HTERT RPE-1 (cell line): ENCODE data around the gene ABCB10.
"Not testable (repeated sequence)": the region's sequence is repeated elsewhere in the genome, so short reads cannot be mapped to it uniquely, and the experiment has no call there.

Experiments
- in situ Hi-C: fragments of 300-500 bp; cut with MboI; formaldehyde crosslinking; loops from 4 replicates; pipeline ENCODE4 v1.14.3; 2020; ENCODE audit warnings: low sequenced_read_pairs

Gene ABCB10

DNA sequence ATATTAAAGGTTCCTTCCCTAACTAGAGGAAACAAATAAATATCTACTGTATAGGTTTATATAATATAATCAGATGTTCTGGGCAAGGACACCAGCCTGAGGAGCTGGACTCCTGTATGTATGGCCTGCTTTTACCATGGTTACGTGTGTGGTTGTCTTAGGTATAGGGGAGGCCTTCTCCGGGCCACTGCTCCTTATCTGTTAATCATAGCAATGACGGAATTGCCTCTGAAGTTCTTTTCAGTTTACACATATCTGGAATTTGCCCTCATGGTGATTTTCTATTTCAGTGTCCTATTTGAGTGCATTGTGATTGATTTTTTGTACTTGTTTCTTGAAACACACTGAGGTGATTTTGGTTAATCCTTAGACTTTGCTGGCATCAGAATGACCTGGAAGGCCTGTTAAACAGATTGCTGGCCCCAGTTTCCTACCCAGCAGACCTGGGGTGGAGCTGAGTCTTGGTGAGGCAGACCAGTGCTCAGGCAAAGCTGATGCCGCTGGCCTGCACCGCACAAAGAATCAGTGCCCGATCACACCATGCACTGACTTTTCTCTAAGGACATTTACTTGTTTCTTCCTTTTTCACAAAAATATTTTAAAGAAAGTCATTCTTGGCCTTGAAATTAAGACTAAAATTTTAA lies 18.5 kb downstream of the ABCB10 start:
- in situ Hi-C loops, result no loop called here

DNA sequence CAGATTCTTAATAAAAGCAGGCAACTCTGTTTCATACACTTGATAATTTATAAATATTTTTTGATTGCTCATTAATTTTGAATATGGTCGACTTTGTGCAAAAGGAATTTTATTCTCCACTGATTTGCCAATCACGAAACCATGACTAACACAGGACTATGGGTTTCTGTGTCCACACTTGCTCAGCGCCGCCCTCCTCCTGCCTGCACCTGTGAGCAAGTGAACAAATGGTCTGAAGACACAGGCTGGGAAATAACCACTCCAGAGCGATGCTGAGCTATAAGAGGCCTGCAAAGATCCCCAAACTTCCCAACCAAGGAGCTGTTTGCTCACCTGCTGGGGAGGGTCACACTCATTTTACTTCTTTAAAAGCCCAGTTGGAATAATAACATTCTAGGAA lies 19.6 kb downstream of the ABCB10 start:
- in situ Hi-C loops, result no loop called here

DNA sequence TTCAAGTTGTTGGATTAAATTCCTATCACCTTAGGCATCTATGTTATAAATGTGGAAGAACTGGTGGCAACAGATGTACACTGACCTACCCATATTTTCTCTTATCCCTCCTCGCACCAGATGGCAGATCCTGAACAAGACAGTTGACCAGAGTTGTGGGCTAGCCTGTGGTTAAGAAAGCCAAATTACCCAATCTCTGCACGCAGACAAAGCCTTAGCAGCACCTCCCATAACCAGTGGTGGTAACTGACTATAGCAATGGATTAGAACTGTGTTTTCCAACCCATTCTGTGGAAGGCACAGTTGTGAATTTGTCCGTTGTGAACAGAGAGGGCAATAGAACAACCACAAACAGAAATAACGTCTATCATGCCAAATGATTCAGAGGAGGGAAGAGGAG lies 20.6 kb downstream of the ABCB10 start:
- in situ Hi-C loops, result no loop called here

DNA sequence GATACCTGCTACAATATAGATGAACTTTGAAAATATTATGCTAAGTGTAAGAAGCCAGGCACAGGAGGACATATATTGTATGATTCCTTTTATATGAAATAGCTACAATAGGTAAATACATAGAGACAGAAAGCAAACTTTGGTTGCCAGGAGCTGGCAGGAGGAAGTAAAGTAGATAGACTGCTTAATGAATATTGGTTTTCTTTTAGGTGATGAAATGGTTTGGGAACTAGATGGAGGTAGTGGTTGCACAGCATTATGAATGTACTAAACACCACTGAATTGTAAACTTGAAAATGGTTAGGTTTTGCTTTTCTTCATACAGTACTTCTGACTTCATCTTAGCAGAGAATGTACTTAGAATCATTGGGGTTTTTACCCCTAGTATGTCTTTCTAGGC lies 21.5 kb downstream of the ABCB10 start:
- in situ Hi-C loops, result no loop called here

DNA sequence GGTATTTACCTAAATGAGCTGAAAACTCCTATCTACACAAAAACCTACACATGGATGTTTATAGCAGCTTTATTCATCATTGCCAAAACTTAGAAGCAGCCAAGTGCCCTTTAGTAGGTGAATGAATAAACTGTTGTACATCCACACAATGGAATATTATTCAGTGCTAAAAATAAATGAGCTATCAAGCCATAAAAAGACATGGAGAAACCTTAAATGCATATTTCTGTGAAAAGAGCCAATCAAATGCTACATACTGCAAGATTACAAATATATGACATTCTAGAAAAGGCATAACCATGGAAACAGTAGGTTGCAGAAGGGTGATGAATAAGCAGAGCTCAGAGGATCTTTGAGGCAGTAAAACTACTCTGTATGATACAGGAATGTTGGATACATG lies 23.3 kb downstream of the ABCB10 start:
- in situ Hi-C loops, result no loop called here

DNA sequence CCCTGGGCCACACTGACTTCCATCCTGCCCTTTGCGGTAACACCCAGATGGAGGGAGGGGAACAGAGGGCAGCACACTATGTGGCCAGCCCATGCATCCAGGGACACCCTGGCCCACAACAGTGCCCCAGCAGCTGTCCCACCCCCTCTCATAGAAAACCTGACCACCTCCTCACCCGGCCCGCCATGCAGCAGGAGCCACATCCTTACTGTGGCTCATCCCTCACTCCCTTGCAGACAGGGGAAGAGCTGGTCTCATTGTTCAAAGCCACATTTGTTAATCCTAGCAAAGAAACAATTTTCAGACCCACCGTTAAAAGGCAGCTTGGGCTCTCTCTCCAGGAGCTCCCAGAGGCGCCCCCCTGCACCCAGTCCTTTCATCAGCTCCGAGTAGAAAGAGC lies 27.2 kb downstream of the ABCB10 start:
- in situ Hi-C loops, result no loop called here

DNA sequence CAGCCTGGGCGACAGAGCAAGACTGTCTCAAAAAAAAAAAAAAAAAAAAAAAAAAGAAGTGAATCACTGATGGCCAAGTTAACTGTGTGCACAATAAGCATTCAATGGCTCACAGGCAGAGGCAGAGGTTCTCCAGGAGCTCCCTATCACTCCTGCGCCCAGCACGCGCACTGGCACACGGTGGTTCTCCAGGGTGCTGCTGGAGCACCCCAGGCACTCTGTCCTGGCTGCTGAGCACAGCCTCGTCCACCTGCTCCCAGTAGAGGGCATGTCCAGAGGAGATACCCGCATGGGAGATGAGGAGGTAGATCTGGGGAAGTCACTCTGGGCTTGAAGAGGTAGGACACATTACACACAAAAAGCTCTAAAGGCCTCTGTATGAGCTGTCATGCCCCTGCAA lies 28.9 kb downstream of the ABCB10 start:
- in situ Hi-C loops, result no loop called here

DNA sequence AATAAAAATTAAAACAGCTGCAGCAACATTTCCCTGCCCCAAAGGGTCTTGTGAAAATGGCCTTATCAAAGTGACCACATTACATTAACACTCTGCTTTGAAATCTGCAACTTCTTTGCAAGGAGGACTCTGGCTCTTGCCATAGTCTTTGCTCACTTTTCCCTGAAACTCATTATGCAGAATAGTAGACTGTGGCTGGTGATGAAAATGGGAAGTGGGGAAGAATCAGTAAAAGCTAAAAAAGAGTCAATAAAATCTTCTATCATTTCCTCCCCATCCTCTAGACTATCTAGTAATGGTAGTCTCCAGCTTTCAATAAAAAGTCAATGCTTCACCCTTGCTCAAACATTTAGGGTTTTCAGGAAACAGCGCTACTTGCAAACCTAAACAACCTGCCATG lies 31.8 kb downstream of the ABCB10 start:
- in situ Hi-C loops, result no loop called here

DNA sequence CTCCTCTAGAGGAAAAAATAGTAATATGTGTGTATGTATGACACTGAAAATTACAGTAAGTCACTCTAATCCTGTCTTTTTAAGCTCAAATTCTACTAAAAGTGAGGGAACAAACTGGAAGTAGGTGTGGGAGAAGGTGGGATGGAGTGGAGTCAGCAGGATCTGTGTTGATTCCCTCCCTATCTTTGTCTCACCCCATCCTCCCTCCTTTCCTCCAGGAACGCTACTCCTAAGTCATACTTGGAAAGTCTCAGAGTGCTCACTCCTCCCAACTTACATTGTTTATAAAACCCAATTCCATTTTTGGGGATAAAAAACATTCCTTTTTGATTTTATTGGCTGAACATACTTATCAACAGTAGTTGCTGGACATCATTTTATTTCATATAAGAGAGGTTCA lies 35.5 kb downstream of the ABCB10 start:
- in situ Hi-C loops, result no loop called here

DNA sequence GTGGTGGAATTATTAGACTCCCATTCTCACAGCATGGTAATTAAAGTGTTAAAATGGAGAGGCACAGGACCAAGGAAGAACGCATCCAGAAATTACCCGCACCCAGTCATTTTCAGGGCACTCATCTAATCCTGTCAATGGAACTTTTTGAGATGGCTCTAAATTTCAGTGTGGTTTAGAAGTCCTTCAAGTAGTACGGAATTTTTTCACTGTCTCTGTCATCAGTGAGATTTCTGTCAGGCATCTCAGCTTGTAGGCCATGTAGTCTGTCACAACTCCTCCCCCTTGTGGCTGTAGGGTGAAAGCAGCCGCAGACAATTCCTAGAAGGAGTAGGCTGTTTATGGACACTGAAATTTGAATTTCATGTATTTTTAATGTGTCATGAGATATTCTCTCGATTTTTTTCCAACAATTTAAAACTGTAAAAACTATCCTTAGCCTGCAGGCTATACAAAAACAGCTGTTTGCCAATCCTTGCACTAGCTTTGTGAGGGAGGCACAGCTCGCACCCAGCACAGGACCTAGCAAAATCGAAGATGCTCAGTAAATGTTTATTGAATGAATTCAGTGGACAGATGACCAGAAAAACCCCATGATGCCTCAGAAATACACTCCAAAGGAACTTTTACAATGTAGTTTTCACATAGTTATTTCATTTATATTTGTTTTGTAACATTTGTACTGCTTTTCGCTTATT lies 43.8 kb downstream of the ABCB10 start:
- in situ Hi-C loops, result no loop called here

DNA sequence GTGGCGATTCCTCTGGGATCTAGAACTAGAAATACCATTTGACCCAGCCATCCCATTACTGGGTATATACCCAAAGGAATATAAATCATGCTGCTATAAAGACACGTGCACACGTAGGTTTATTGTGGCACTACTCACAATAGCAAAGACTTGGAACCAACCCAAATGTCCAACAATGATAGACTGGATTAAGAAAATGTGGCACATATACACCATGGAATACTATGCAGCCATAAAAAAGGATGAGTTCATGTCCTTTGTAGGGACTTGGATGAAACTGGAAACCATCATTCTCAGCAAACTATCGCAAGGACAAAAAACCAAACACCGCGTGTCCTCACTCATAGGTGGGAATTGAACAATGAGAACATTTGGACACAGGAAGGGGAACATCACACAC lies 46.9 kb downstream of the ABCB10 start:
- in situ Hi-C loops, result not testable (repeated sequence)

DNA sequence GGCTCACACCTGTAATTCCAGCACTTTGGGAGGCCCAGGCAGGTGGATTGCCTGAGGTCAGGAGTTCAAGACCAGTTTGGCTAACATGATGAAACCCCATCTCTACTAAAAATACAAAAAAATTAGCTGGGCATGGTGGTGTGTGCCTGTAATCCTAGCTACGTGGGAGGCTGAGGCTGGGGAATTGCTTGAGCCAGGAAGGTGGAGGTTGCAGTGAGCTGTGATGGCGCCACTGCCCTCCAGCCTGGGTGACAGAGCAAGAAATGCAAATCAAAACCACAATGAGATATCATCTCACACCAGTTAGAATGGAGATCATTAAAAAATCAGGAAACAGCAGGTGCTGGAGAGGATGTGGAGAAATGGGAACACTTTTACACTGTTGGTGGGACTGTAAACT lies 47.3 kb downstream of the ABCB10 start:
- in situ Hi-C loops, result not testable (repeated sequence)

DNA sequence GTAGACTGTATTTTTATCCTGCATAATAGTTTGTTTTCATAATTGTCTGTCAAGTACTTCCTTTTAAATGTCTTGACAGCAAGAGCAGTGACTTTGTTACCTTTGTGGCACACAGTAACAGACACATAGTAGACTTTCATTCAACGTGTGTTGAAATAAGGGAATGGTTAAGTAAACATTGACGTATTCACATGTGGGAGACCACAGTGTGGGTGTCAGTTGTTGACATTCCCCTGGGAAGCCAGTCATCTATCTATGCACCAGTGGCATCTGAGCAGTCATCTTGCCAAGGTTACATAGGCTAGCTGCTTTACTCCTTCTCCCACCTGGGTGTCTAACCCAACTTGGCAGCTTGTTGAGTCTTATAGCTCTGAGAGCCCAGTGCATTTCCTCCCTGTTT lies 48.9 kb downstream of the ABCB10 start:
- in situ Hi-C loops, result no loop called here

DNA sequence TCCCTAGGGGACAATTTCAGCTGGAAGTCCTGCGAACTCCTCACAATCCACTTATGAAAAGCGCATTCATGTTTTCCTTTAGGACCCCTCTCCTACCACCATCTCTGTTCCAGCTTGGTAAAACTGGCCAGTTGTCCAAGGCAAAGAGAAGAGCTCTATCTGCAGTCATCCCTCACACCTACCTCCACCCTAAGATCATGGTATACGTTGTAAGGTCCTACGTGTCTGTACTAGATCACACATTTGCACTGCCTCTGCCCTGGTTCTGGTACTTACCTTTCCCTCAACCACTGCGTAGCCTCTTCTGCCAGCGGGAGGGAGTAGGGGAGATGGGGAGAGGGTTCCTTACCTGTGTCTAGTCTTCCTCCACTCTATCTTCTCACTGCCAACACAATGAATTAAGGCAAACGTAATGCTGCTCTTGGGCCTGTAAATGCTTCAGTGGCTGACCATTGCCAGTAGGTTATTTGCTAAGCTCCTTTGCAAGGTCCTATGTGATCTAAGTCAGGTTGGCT lies 49.6 kb downstream of the ABCB10 start:
- in situ Hi-C loops, result no loop called here

DNA sequence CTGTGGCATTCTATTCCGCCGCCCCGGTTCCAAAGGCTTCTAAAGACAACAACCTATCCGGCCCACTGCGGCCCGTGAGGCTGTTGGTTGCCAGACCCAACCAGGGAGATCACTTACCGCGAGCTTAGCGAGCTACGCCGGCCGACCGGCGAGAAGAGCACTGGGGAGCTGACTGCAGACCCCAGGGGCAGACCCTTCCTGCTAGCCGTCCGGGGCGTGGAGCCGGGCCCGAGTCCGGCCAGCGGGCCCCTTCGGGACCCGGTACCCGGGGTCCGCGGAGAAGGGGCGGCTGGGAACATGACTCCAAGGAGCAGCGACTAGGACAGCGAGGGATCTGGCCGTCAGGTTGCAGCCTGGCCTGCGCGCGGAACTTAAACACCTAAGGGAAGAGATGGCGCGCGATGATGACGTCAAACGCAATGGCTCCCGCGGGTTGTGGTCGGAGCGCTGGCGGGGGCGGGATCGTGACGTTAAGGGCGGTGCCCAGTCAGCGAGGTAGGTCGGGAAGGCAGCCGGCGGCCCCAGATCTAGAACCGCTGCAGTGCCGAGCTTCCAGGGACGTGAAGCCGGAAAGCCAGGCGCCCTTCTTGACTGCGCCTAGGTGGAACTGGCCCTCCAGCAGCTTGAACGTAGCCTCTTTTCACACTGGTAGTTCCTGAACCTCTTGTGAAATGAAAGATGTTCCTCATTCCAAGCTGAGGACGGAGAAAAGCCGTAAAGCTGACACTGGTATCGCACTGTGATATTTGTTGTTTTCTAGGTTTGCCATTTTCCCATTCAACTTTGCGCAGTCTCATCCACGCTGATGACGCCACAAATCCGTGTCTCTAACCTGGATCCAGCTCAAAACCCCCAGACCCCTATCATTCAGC lies 50.3 kb downstream of the ABCB10 start, which contains the start of gene NUP133:
NUP133 (minus strand) TSS at position 391 of the 872 bp plus-strand sequence; CDS start at position 299, 92 bp downstream.
- in situ Hi-C loops, result no loop called here

DNA sequence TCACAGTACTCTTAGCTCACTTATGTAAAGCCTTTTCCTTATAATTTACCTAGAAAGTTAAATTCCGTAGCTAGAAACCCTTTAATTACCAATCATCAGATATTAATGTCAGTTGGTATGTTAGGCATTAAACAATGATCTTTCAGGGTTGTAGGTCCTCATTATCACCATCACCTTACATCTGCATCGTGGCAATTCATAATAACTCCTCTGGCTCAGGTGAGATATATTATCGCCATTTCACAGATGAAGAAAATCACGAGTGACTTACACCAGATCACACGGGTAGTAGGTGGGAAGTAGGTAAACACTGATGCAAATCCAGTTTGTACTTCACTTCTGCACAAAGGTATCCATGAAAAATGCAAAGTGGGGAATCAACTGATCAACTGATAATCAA lies 51.0 kb downstream of the ABCB10 start:
- in situ Hi-C loops, result no loop called here

DNA sequence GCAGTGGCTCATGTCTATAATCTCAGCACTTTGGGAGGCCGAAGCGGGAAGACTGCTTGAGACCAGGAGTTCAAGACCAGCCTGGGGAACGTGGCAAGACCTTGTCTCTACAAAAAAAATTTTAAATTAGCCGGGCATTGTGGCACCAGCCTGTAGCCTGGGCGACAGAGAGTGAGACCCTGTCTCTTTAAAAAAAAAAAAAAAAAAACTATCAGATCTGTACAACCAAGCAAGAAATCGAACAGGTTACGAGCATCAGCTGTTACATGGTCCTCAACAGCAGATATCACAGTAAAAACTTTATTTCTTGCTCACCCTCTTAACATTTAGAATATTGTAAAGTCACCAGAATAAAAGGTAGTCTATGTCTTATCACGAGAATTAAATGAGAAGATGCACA lies 51.9 kb downstream of the ABCB10 start:
- in situ Hi-C loops, result no loop called here

DNA sequence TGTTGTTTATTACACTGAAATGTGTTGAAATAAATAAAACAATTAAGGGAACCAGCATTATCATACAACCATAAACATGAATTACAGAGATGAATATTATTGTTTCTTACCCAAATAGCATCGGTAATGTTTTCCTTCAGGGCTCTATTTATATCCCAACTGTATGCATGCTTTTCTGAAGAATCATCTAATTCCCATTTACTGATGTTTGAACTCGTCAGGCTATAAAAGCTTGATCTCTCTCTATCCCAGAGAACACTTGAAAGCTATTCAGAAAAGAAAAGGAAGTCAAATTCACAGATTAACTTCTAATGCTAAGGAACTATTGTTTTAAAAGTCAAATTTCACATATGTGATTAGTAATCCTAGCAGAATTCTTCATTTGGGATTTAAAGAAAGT lies 62.7 kb downstream of the ABCB10 start:
- in situ Hi-C loops, result loop anchor here (25.0 kb wide), 1 partner anchor 233 kb away; the partner anchor contains the start of gene RAB4A

DNA sequence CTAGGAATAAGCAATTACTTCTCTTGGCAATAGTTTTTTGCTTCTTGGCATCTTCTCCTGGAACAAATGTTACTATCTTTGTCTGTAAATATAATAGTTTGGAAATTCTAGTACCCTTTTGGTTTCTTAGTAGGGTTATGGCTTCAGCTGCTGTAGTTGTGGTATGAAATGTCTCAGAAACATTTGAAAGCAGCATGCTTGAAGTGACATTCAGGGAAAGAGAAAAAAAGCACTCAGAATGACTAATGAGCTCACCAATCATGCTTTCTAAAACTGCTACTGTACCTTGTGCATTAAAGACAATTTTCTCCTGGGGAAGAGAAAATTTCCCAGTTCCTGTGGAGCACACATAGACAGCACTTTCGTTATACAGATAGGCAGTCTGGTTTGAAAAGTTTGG lies 71.3 kb downstream of the ABCB10 start:
- in situ Hi-C loops, result loop anchor here (25.0 kb wide), 1 partner anchor 225 kb away; the partner anchor contains the start of gene RAB4A

DNA sequence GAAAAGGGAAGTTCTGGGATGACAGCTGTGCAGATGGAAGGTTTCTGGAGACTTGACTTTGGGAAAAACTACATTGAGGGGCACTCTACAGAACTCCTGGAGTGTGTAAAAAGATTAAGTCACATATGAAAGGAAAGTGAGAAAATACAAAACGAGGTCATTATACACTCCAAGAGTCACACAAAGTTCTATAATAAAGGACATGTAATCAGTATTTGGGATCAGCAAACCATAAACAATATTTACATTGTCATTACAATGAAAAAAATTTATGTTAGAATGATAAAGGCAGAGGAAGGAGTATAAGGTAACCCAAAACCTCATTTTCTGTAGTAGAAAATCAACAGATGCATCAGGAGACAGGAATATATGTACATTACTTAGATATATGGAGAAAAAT lies 73.2 kb downstream of the ABCB10 start:
- in situ Hi-C loops, result loop anchor here (25.0 kb wide), 1 partner anchor 223 kb away; the partner anchor contains the start of gene RAB4A

DNA sequence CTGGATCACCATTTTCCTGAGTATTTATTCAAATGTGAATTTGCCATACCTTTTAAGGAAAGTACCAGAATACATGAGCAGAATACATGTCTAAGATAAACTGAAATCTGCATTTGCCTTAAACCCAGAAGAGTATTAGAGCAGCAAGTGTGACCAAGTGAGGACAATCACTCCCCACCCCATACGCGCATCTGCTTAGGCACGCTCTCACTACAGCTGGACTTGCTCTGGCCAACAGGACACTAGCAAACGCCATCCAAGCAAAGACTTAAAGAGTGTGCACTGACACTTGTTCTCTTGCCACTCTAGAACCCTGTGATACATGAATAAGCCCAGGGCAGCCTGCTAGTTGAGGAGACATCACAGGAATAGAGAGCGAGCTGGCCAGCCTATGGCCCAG lies 76.0 kb downstream of the ABCB10 start:
- in situ Hi-C loops, result loop anchor here (25.0 kb wide), 1 partner anchor 220 kb away; the partner anchor contains the start of gene RAB4A
